Measurements from ENCODE around the gene EXD3.

EXD3 gene

GRCh38 chr9:137375321-137376058 lies 47.5 kb downstream of the EXD3 start:
- DNase-seq: no peak

- no peak for DNase-seq
Observed at GRCh38 chr9:137374131-137374845, 48.7 kb downstream of the EXD3 start.

- DNase-seq: no peak
Observed at GRCh38 chr9:137373611-137373980, 49.4 kb downstream of the EXD3 start.

- DNase-seq: no peak
Observed at GRCh38 chr9:137372693-137373610, 50.0 kb downstream of the EXD3 start.

GRCh38 chr9:137371946-137372651 lies 50.9 kb downstream of the EXD3 start:
- DNase-seq: no peak

- DNase-seq: no peak
Observed at GRCh38 chr9:137371521-137371941, 51.4 kb downstream of the EXD3 start.

GRCh38 chr9:137370865-137371520 lies 52.0 kb downstream of the EXD3 start:
- no peak for DNase-seq

- no peak for DNase-seq
Observed at GRCh38 chr9:137369911-137370764, 52.8 kb downstream of the EXD3 start.

GRCh38 chr9:137369061-137369787 lies 53.7 kb downstream of the EXD3 start:
- no peak for DNase-seq

- DNase-seq: no peak
Observed at GRCh38 chr9:137368431-137369035, 54.4 kb downstream of the EXD3 start.

- no peak for DNase-seq
Observed at GRCh38 chr9:137367506-137368430, 55.2 kb downstream of the EXD3 start.

GRCh38 chr9:137366891-137367381 lies 56.0 kb downstream of the EXD3 start:
- no peak for DNase-seq

GRCh38 chr9:137366445-137366810 lies 56.5 kb downstream of the EXD3 start:
- DNase-seq: no peak

- no peak for DNase-seq
Observed at GRCh38 chr9:137365552-137366444, 57.2 kb downstream of the EXD3 start.

- DNase-seq: no peak
Observed at GRCh38 chr9:137365056-137365455, 57.9 kb downstream of the EXD3 start.

GRCh38 chr9:137359850-137360249 lies 63.1 kb downstream of the EXD3 start:
- no peak for DNase-seq

- DNase-seq: no peak
Observed at GRCh38 chr9:137358126-137358525, 64.8 kb downstream of the EXD3 start.

- DNase-seq: no peak
Observed at GRCh38 chr9:137357166-137357565, 65.8 kb downstream of the EXD3 start.
